Stimulated activated CD8-positive, alpha-beta memory T cell treated with anti-CD3 and anti-CD28 coated beads, Interleukin-4, amount 100 ng/mL, for 4 hours (primary cell): Measurements from ENCODE around the gene AMZ2.
"Not testable (repeated sequence)": the region's sequence is repeated elsewhere in the genome, so short reads cannot be mapped to it uniquely, and the experiment has no call there.

Experiments used
- DNase-seq, 2 donors: peaks; one replicate each; pipeline ENCODE4 v3.0.0-alpha.2; 2020; ENCODE audit warnings: low read depth in 2 of 2, low spot score in 1 of 2

AMZ2 gene, protein sequence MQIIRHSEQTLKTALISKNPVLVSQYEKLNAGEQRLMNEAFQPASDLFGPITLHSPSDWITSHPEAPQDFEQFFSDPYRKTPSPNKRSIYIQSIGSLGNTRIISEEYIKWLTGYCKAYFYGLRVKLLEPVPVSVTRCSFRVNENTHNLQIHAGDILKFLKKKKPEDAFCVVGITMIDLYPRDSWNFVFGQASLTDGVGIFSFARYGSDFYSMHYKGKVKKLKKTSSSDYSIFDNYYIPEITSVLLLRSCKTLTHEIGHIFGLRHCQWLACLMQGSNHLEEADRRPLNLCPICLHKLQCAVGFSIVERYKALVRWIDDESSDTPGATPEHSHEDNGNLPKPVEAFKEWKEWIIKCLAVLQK

DNA sequence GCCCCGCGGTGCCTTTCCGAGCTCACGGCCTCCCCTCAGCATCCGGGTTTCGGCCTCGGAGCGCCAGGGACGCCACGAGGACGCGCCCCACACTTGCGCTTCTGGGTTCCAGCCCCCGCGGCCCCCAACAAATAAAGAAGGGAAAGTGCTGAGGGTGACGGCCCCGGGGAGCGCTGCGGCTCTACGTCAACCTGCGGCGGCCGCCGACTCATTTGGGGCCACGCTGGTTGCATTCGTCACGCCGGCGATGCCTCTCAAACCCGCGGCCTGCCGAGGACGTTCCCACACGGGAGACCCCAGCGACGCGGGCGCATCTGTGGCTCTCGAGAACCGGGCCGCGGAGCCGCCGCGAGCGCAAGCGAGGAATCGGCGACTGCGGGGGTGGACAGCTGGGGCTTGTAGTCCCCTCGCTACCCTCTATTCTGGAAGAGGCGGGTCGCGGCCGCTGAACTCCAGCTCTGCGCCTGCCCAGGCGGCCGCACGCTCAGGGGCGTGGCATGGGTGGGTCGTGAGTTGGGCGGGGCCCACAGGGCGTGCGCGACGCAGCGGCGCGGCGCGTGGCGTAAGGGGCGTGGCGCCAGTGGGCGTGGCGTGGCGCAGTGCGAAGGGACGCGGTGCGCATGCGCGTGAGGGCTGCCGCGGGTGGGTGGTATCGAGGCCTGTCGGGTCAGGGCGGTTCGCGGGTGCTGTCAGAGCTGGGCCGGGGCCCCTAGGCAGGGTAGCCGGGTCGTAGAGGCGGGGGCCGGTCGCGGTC, at the start of gene AMZ2:
AMZ2 (plus strand) TSS at position 599 of the 754 bp plus-strand sequence. CDS start 2,145 bp downstream, outside the sequence.
- peak; percentile 92 to 96 for DNase-seq

DNA sequence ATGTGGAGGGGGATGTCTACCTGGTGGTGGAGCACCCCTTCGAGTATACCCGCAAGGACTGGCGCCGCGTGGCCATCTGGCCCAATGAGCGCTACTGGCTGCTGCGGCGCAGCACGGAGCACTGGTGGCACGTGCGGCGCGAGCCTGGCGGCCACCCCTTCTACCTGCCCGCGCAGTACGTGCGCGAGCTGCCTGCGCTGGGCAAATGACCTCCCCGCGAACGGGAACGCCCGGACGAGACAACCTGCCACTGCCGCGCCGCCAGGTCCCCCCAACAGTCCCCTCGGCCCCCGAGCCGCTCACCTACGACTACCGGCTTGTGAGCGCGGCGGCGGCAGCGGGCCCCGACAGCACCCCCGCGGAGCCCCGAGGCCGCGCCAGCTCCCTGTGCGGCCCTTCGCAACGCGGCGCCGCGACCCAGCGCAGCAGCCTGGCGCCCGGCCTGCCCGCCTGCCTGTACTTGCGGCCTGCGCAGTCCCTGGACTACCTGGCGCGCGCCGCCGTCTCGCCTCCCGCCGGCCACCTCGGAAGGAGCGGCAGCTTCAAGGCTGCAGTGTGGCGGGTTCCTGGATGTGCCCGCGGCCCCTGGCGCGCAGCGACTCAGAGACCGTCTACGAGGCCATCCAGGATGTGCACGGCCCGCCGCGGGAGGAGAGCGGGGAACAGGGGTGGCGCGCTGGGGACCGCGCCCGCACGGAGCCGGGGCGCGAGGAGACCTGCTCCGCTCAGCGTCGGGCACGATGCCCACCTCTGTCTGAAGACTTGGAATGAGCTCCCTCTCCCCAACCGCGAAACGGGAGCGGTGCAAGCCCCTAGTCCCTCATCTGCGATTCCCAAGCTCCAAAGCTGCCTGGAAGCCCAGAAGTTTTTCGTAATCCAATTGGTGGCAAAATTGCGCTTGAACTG, 48.7 kb upstream of the AMZ2 start:
- DNase-seq, result no peak

DNA sequence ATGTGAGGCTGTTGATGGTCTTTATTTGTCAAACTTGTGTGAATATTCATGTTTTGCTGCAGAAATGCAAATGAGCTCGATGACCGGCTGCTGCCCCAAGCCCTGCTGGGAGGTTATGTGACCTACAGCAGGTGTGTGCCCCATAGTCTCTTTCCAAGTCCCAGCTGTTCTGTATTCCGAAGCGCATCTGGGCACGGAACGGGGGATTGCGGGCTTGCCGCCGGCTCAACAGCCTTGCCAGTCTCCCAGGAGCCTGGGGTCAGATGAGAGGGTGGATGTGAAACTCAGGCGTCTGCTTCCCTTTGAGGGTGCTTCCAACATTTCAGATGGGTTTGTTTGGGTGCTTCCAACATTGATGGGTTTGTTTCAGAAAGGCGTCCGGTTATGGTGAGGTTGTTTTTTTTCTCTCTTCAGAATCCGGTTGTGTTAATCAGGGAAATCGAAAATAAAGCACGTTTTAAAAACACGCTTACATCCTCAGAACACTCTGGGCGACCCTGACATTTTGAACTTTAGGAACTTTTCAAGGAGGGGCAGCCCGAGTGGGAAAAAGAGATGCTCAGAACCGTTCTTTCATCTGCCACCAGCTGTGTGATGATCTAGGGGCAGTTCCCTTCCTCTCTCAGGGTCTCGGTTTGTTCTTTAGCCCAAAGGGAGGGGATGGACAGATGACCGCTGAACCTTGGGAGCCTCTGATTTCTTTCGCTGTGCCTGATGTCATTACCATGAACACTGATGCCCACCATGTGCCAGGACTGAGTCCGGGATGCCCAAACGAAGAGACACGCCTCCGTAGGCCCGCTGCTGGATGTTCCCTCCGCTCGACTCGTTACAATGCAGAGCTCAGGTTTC, 47.8 kb upstream of the AMZ2 start:
- DNase-seq, result no peak

DNA sequence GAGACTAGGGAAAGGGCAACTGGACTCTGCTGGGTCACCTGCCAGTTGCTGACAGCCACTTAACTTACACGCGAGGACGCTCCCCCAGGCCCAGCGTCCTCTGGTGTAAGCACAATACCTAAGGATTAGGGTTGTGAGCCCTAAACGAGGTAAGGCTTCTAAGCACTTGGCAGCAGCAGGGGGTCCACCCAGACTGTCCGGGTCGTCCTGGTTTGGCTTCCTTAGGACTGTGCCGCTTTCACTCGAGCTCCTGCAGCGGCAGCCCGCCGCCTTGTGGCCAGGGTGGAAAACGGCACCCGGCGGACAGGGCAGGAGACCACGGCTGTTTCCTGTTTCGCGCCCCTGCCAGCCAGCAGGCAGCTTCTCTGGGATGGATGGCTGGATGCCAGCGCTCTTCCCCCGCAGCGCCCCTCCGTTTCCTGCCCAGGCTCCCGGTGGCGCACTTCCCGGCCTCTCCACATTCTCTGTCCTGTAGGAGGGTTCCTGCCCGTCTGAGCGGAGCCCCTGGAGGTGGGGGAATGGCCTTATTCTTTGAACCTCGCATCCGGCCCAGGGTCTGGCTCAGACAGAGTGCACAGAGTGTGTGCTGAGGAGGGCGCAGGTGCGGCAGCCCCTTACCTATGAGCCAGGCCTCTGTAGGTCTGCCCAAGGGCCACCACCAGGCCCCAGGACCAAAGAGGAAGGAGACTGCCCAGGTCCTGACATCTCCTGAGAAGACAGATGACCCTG, 47.0 kb upstream of the AMZ2 start:
- peak in 1 of 2 donors; percentile 50 for DNase-seq

DNA sequence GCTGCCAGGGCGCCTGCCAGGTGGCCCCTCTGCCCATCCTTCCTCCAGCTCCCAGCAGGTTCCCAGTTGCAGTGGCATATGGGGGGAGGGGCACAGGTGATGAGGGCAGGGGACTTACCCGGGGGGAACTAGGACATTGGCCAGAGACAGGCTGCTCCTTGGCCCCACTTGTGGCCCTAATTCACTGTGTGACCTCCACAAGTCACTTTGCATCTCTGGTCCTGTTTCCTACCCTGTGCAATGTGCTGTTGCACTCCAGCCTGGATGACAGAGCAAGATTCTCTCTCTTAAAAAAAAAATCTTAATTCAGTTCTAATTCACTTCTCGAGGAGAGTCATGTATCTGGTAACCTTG, 46.4 kb upstream of the AMZ2 start:
- DNase-seq, result not testable (repeated sequence)

DNA sequence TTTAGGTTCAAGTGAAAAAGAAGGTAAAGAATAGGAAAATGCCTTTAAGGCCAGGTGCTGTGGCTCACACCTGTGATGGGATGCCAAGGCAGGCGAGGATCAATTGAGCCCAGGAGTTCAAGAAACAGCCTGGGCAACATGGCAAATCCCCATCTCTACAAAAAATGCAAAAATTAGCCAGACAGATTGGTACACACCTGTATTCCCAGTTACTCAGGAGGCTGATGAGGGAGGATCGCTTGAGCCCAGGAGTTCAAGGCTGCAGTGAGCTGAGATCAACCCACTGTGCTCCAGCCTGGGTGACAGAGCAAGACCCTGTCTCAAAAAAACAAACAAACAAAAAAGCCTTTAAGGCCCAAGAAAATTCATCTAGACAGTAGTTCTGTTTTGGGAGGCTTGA, 45.5 kb upstream of the AMZ2 start:
- DNase-seq, result not testable (repeated sequence)

DNA sequence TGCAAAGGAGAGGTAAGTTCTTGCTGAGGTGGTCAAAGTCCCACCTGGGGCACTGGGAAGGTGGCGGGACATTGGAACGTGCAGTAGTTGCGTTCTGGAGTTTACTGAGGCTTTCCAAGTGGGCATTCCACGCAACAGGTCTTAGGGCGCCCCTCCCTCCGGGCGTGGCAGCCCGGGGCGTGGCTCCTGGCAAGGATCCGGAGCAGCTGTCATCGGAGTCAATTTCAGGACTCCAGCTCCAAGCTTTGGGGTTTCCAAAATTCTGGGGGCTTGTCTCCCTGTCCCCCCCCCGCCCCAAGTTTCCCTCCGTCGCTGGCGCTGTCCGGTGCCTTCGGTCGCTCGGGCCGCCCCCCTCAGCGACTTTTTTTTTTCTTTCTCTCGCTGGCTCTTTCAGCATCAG, 43.1 kb upstream of the AMZ2 start:
- no peak for DNase-seq

DNA sequence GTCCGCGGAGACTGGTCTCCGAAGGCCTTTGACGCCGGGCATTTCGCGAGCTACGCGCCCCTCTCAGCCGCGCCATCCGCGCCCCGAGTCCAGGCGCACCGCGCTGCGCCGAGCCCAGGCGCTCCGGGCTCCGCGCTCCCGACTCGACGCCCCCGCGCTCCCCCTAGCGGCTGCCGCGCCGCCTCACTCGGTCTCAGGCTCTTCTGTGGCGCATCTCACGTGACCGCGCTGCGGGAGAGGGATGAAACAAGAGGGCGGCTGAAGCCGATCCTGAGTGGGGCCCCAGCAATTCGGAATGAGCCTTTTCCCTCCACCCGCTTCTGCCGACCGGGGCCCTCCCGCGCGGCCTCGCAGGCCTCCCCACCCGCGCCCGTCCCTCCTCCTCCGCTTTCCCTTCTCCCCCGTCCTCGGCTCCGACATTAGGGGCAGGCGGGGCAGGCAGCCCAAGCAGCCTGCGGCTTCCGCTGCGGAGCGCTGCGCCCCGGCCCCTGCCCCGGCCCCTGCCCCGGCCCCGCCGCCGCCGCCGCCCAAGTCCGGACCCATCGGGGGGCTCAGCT, 42.5 kb upstream of the AMZ2 start:
- DNase-seq, result peak; percentile 73 to 81

DNA sequence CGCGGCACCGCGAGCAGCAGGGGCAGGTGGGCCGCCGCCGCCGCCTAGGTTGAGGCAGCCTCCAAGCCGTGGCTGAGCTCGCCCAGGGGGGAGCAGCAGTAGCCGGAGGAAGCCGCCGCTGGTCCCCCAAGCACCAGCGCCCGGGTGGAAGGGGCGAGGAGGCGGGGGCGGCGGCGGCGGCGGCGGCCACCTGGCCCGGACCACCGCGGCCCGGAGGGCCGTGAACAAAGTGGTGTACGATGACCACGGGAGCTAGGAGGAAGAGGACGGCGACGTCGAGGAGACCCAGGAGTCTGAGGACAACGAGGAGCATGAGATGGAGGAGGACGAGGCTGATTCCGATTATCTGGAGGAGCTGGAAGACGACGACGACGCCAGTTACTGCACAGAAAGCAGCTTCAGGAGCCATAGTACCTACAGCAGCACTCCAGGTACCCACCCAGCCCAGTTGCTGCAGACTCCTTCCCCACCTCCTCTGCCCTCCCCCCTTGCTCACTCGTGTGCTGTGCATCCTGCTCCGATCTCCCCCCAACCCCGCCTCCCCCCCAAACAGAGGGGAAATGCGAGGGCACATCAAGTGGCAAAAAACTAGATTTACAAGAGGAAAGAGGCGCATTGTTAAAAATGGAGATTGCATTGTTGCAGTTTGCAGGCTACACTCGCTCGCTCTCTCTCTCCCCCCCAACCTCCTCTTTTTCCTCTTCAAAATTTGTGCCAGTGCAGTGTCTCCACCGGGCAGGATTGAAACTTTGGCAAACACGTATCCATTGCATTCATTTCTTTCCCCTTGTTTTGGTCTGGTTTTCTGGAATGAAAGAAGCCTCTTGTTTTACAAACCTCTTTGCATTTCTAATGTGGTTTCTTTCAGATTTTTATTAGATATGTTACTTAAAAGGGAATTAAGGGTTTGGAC, 41.8 kb upstream of the AMZ2 start:
- no peak for DNase-seq

DNA sequence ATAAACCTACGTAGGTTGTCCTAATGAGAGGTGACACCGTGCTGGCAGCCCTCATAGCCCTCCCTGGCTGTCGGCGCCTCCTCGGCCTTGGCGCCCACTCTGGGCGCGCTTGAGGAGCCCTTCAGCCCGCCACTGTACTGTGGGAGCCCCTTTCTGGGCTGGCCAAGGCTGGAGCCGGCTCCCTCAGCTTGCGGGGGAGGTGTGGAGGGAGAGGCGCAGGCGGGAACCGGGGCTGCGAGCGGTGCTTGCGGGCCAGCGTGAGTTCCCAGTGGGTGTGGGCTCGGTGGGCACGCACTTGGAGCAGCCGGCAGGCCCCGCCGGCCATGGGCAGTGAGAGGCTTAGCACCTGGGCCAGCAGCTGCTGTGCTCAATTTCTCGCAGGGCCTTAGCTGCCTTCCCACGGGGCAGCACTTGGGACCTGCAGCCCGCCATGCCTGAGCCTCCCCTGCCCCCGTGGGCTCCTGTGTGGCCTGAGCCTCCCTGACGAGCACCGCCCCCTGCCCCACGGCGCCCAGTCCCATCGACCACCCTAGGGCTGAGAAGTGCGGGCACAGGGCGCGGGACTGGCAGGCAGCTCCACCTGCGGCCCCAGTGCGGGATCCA, 40.1 kb upstream of the AMZ2 start:
- no peak for DNase-seq

DNA sequence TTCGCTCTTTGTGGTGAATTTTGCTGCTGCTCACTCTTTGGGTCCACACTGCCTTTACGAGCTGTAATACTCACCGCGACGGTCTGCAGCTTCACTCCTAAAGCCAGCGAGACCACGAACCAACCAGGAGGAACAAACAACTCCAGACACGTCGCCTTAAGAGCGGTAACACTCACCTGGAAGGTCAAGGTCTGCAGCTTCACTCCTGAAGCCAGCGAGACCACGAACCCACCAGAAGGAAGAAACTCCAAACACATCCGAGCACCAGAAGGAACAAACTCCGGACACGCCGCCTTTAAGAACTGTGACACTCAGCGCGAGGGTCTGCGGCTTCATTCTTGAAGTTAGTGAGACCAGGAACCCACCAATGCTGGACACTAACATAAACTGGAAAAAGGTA, 39.2 kb upstream of the AMZ2 start:
- DNase-seq, result not testable (repeated sequence)

DNA sequence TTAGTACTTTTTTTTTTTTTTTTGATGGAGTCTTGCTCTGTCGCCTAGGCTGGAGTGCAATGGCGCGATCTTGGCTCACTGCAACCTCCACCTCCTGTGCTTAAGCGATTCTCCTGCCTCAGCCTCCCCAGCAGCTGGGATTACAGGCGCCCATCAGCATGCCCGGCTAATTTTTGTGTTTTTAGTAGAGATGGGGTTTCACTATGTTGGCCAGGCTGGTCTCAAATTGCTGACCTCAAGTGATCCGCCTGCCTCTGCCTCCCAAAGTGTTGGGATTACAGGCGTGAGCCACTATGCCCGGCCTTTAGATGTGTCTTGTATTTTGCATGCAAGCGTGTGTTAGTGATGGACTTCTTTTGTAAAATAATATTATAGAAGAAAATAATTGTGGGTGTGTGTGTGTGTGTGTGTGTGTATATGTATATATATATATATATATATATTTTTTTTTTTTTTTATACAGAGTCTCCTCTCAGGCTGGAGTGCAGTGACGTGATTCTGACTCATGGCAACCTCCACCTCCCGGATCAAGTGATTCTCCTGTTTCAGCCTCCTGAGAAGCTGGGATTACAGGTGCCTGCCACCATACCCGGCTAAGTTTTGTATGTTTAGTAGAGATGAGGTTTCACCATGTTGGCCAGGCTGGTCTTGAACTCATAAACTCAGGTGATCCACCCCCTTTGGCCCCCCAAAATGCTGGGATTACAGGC, 38.5 kb upstream of the AMZ2 start:
- DNase-seq, result not testable (repeated sequence)

DNA sequence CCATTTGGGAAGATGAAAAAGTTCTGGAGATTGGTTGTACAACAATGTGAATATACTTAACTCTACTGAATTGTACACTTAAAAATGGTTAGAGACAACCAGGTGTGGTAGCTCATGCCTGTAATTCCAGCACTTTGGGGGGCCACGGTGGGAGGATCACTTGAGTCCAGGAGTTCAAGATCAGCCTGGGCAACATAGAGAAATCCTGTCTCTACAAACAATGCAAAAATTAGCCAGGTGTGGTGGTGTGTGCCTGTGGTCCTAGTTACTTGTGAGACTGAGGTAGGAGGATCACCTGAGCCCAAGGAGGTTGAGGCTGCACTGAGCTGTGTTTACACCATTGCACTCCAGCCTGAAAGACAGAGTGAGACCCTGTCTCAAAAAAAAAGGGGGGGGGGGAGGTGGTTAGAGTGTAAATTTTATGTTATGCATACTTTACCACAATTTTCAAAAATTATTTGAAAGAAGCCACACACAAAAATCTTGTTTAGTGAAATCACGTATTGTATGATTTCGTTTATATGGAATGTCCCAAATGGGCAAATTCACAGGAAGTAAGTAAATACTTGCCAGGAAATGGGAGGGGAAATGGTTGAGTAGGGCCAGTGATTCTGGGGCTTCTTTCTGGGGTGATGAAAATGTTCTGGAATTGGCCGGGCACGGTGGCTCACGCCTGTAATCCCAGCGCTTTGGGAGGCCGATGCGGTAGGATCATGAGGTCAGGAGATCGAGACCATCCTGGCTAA, 37.1 kb upstream of the AMZ2 start:
- no peak for DNase-seq

DNA sequence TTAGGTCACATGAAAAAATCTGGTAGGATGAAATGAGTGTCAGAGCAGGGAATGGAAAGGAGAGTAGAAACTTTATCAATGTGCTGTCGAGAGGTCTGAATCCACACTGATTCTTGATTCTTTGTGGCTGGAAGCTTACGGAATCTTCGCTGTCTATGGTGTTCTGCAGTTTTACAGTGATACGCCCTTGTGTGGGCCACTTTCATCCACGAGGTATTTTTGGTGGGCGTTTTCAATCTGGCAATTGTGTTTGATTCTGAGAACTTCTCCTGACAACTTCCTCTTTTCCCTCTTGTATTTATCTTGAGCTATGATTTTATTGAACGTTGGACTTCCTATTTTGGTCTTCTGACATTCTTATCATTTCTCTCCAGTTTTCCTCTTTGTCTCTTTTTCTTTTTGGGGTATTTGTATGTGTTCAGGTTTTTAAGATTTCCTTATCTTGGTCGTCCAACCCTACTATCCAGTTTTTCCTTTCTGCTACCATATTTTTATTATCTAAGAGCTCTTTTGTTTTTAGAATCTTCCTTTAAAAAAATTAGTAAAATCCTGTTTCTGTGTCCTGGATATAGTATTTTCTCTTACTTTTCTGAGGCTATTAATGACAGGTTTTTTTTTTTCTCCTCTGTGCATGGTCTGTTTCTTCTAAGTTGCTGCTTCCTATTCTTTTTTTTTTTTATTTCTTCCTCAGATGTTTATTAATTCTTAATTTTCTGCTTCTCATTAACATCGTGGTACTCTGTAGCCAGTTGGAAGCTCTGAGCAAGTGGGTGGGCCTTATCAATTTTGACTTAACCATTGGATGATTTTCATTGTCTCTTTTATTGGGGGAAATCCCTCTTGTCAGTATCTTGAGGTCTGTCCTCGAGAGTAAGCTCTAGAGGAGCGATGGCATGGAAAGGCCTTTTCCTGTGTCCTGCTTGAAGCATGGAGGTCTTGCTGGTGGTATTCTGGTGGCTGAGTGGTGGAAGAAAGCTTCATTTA, 34.1 kb upstream of the AMZ2 start:
- not testable (repeated sequence) for DNase-seq

DNA sequence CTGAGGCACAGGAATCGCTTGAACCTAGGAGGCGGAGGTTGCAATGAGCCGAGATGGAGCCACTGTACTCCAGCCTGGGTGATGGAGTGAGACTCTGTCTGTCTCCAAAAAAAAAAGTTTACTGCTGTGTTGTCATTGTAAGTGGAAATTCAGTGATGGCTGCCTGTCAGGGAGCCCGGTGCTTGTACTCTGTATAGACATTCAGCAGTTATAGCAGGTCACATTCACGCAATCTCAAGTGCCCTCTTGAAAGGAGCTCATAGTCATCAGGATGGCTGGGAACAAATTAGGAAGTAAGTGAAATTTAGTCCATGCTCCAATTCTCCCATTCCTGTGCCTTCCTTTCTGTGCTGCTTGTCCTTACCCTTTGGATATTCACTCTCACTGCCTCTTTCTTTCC, 32.4 kb upstream of the AMZ2 start:
- DNase-seq, result not testable (repeated sequence)

DNA sequence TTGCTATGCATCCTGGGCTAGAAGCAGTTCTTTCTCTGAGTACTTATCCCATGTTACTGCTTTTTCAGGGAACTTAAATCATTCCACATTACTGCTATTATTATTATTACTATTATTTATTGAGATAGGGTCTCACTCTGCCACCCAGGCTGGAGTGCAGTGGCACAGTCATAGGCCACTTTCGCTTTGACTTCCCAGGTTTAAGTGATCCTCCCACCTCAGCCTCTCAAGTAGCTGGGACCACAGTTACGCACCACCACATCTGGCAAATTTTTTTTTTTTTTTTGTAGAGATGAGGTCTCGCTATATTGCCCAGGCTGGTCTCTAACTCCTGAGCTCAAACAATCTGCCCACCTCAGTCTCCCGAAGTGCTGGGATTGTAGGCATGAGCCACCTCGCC, 28.4 kb upstream of the AMZ2 start:
- DNase-seq, result not testable (repeated sequence)
